Smooth muscle cell (in vitro differentiated cells): ENCODE results near the gene ANO4. TPM values are rescaled to one million over a fixed set of nuclear protein-coding genes. Genes with fewer than 3 reads are reported as not detected.

ENCODE experiments used
- DNase-seq: peaks from one replicate; lab custom pipeline; 2025; ENCODE audit not compliant: unreplicated experiment; lab: John Stamatoyannopoulos, UW
- H2AFZ ChIP-seq: fragments of 200-600 bp; sonication (generic); 2 replicates; pipeline ENCODE4 v1.6.0; 2016; ENCODE audit warnings: antibody characterized with exemption, low read depth, mild to moderate bottlenecking
- H3F3A ChIP-seq: fragments of 200-600 bp; sonication (generic); 2 replicates; pipeline ENCODE4 v1.6.0; 2017; ENCODE audit warnings: antibody characterized with exemption, low read depth
- H3K27ac ChIP-seq: fragments of 200-600 bp; sonication (generic); 2 replicates; pipeline ENCODE4 v1.5.1; 2016; ENCODE audit warnings: low read depth, mild to moderate bottlenecking
- H3K27me3 ChIP-seq: fragments of 200-600 bp; sonication (generic); 2 replicates; pipeline ENCODE4 v1.6.1; 2016; ENCODE audit warnings: low read depth, mild to moderate bottlenecking
- H3K36me3 ChIP-seq: fragments of 200-600 bp; sonication (generic); 2 replicates; pipeline ENCODE4 v1.5.1; 2016; ENCODE audit warnings: low read depth
- H3K4me1 ChIP-seq: fragments of 200-600 bp; sonication (generic); 2 replicates; pipeline ENCODE4 v1.5.1; 2016; ENCODE audit warnings: low read depth
- H3K4me2 ChIP-seq: fragments of 200-600 bp; sonication (generic); 2 replicates; pipeline ENCODE4 v1.6.0; 2016; ENCODE audit warnings: mild to moderate bottlenecking
- H3K4me3 ChIP-seq: fragments of 200-600 bp; sonication (generic); 2 replicates; pipeline ENCODE4 v1.5.1; 2016; ENCODE audit warnings: mild to moderate bottlenecking
- H3K79me2 ChIP-seq: fragments of 200-600 bp; sonication (generic); 2 replicates; pipeline ENCODE4 v1.6.0; 2016; ENCODE audit warnings: low read depth, mild to moderate bottlenecking
- H3K9ac ChIP-seq: fragments of 200-600 bp; sonication (generic); 2 replicates; pipeline ENCODE4 v1.6.0; 2016; ENCODE audit warnings: low read depth
- H3K9me3 ChIP-seq: fragments of 200-600 bp; sonication (generic); replicated peaks from 2 replicates; pipeline ENCODE4 v1.5.1; 2016; ENCODE audit warnings: low read depth
- H4K20me1 ChIP-seq: fragments of 200-600 bp; sonication (generic); 2 replicates; pipeline ENCODE4 v1.6.0; 2016; ENCODE audit warnings: low read depth
- CTCF ChIP-seq: fragments of 200-600 bp; sonication (generic); IDR thresholded peaks from 2 replicates; pipeline ENCODE4 v1.5.1; 2017; ENCODE audit warnings: borderline replicate concordance, mild to moderate bottlenecking, antibody characterized with exemption; ENCODE audit not compliant: insufficient read depth, poor library complexity, severe bottlenecking
- WGBS: methylation state at CpG from one replicate; pipeline ENCODE4 v1.1.7; 2016; ENCODE audit warnings: low lambda C conversion rate; 5-methylcytosine and 5-hydroxymethylcytosine counted together
- polyA plus RNA-seq: library from polyadenylated mRNA; unstranded; fragments of >200 nt; fragmentation: Nextera tagmentation; extraction: Ambion mirVana; gene quantifications from 2 replicates; pipeline ENCODE4 v1.2.1, GENCODE V29; 2016
- total RNA-seq: library from RNA; depleted of rRNA; stranded (reverse); fragments of >200 nt; gene quantifications from 2 replicates; pipeline ENCODE4 v1.2.3, GENCODE V29; 2014

The ANO4 gene
- total and polyA plus RNA-seq, 2 experiments from 2014 or later = 27.3 to 51.7 TPM

- TF ChIP-seq CTCF = no peak
- H3K4me2 ChIP-seq = no peak overlapping the region
- WGBS = 96% methylated on average over 1 of the region's 1 CpG
- no peaks in the 10 kb centered on the region for H3K27me3 ChIP-seq
- no peak overlapping the region for H3K27ac ChIP-seq
- H4K20me1 ChIP-seq = no peaks in the 10 kb centered on the region
- no peaks in the 10 kb centered on the region for H3K9me3 ChIP-seq
- no peaks in the 10 kb centered on the region for H3K36me3 ChIP-seq
- no peak overlapping the region for H3K4me3 ChIP-seq
- no peak overlapping the region for H2AFZ ChIP-seq
- H3K79me2 ChIP-seq = no peaks in the 10 kb centered on the region
- peaks cover 15% of the 10 kb centered on the region for H3F3A ChIP-seq
- DNase-seq = no peak
- H3K9ac ChIP-seq = no peak overlapping the region
- H3K4me1 ChIP-seq = peaks cover 6% of the 10 kb centered on the region
Observed at GRCh38 chr12:100951756-100952155, 157.2 kb downstream of the ANO4 start.

GRCh38 chr12:100953217-100953616, 158.6 kb downstream of the ANO4 start:
- Histone ChIP-seq H4K20me1 (no peaks in the 10 kb centered on the region), H3K27ac (no peak overlapping the region), H3K9ac (no peak overlapping the region), H3K79me2 (no peaks in the 10 kb centered on the region), H3K4me2 (no peak overlapping the region), H3K9me3 (no peaks in the 10 kb centered on the region), H3K4me1 (peaks cover 6% of the 10 kb centered on the region), H3K36me3 (no peaks in the 10 kb centered on the region), H3F3A (peaks cover 15% of the 10 kb centered on the region), H3K4me3 (no peak overlapping the region), H2AFZ (no peak overlapping the region), H3K27me3 (no peaks in the 10 kb centered on the region)
- no peak for DNase-seq
- TF ChIP-seq CTCF = no peak

- 78% methylated on average over 2 of the region's 2 CpGs for WGBS
- Histone ChIP-seq H3K4me1 (peaks cover 6% of the 10 kb centered on the region), H2AFZ (no peak overlapping the region), H4K20me1 (no peaks in the 10 kb centered on the region), H3F3A (peaks cover 15% of the 10 kb centered on the region), H3K4me2 (no peak overlapping the region), H3K36me3 (no peaks in the 10 kb centered on the region), H3K4me3 (no peak overlapping the region), H3K27me3 (no peaks in the 10 kb centered on the region), H3K27ac (no peak overlapping the region), H3K9me3 (no peaks in the 10 kb centered on the region), H3K79me2 (no peaks in the 10 kb centered on the region), H3K9ac (no peak overlapping the region)
- no peak for TF ChIP-seq CTCF
- no peak for DNase-seq
Observed at GRCh38 chr12:100953677-100954076, 159.1 kb downstream of the ANO4 start.

GRCh38 chr12:100954118-100954517, 159.5 kb downstream of the ANO4 start:
- Histone ChIP-seq H3K36me3 (no peaks in the 10 kb centered on the region), H3K4me1 (peaks cover 6% of the 10 kb centered on the region), H3K9me3 (no peaks in the 10 kb centered on the region), H3K9ac (no peak overlapping the region), H3K4me2 (no peak overlapping the region), H3K4me3 (no peak overlapping the region), H4K20me1 (no peaks in the 10 kb centered on the region), H3K27ac (no peak overlapping the region), H3K79me2 (no peaks in the 10 kb centered on the region), H3F3A (peaks cover 15% of the 10 kb centered on the region), H3K27me3 (no peaks in the 10 kb centered on the region), H2AFZ (no peak overlapping the region)
- TF ChIP-seq CTCF = no peak
- WGBS = 94% methylated on average over 3 of the region's 3 CpGs
- no peak for DNase-seq
